NCI-H510A (cell line): ENCODE data around the gene C2CD4D.

Experiments
- DNase-seq: peaks from one replicate; lab custom pipeline; 2025; lab: John Stamatoyannopoulos, UW

The C2CD4D gene

GRCh38 chr1:151834239-151834638 lies 5.4 kb downstream of the C2CD4D start:
- DNase-seq, result no peak

- DNase-seq, result no peak
These were observed 6.3 kb downstream of the C2CD4D start for GRCh38 chr1:151833172-151833900.

- DNase-seq, result peak; percentile 94
These were observed 7.2 kb downstream of the C2CD4D start for GRCh38 chr1:151832318-151832980.

- peak; percentile 51 for DNase-seq
These were observed 8.0 kb downstream of the C2CD4D start, which contains the start of gene RORC for GRCh38 chr1:151831605-151832004. Gene RORC (minus strand): TSS chr1:151831802. CDS start chr1:151831764, 38 bp downstream.

- no peak for DNase-seq
These were observed 8.4 kb downstream of the C2CD4D start for GRCh38 chr1:151831256-151831591.

- no peak for DNase-seq
These were observed 9.6 kb downstream of the C2CD4D start for GRCh38 chr1:151830055-151830454.

- no peak for DNase-seq
These were observed 10.1 kb downstream of the C2CD4D start for GRCh38 chr1:151829352-151830046.

- no peak for DNase-seq
These were observed 10.7 kb downstream of the C2CD4D start for GRCh38 chr1:151828921-151829320.

GRCh38 chr1:151827853-151828252 lies 11.8 kb downstream of the C2CD4D start:
- no peak for DNase-seq

GRCh38 chr1:151825751-151826660 lies 13.6 kb downstream of the C2CD4D start:
- DNase-seq, result no peak

- no peak for DNase-seq
These were observed 14.4 kb downstream of the C2CD4D start for GRCh38 chr1:151825204-151825603.

GRCh38 chr1:151823175-151823574 lies 16.4 kb downstream of the C2CD4D start:
- DNase-seq, result no peak

GRCh38 chr1:151822404-151822803 lies 17.2 kb downstream of the C2CD4D start:
- DNase-seq, result no peak

GRCh38 chr1:151820940-151821339 lies 18.7 kb downstream of the C2CD4D start:
- DNase-seq, result peak; percentile 82

- DNase-seq, result no peak
These were observed 19.5 kb downstream of the C2CD4D start for GRCh38 chr1:151819976-151820623.

- DNase-seq, result no peak
These were observed 20.3 kb downstream of the C2CD4D start for GRCh38 chr1:151819227-151819835.

GRCh38 chr1:151817353-151817730 lies 22.3 kb downstream of the C2CD4D start:
- DNase-seq, result peak; percentile 26

- DNase-seq, result no peak
These were observed 22.9 kb downstream of the C2CD4D start for GRCh38 chr1:151816548-151817352.

- DNase-seq, result no peak
These were observed 23.8 kb downstream of the C2CD4D start for GRCh38 chr1:151815716-151816327.
